GM23338 (cell line): ENCODE results near the gene CPLANE2. TPM values are rescaled to one million over a fixed set of nuclear protein-coding genes. Genes with fewer than 3 reads are reported as not detected.

ENCODE experiments used
- CREB1 ChIP-seq: fragments of 250-450 bp; sonication (Bioruptor Pico); IDR thresholded peaks from 2 replicates; pipeline ENCODE4 v1.5.0; 2020; ENCODE audit warnings: low read depth, mild to moderate bottlenecking, moderate library complexity
- EZH2 ChIP-seq: fragments of 200-600 bp; sonication (generic); IDR thresholded peaks from one replicate; pipeline ENCODE4 v1.8.0; 2017; ENCODE audit warnings: antibody characterized with exemption, mild to moderate bottlenecking, low read depth; ENCODE audit not compliant: unreplicated experiment
- JUNB ChIP-seq: IDR thresholded peaks from one replicate; pipeline ENCODE4 v1.6.1; 2016; ENCODE audit warnings: antibody characterized with exemption; ENCODE audit not compliant: unreplicated experiment
- POLR2AphosphoS5 ChIP-seq: IDR thresholded peaks from 2 replicates; pipeline ENCODE4 v1.6.1; 2016; ENCODE audit warnings: antibody characterized with exemption, low read depth
- STAT1 ChIP-seq: IDR thresholded peaks from one replicate; pipeline ENCODE4 v1.6.1; 2016; ENCODE audit warnings: antibody characterized with exemption; ENCODE audit not compliant: unreplicated experiment
- ZNF331 ChIP-seq: fragments of 250-450 bp; sonication (Bioruptor Pico); IDR thresholded peaks from 2 replicates; pipeline ENCODE4 v1.5.0; 2020; ENCODE audit warnings: low read depth, mild to moderate bottlenecking, moderate library complexity
- polyA plus RNA-seq: library from polyadenylated mRNA; unstranded; fragments of >200 nt; fragmentation: Nextera tagmentation; extraction: Ambion mirVana; gene quantifications from 2 replicates; pipeline ENCODE4 v1.2.1, GENCODE V29; 2016
- total RNA-seq: library from RNA; depleted of rRNA; stranded (reverse); fragments of >200 nt; shearing (Covaris generic); gene quantifications from 2 replicates; pipeline ENCODE4 v1.2.3, GENCODE V29; 2014
- TF ChIP-seq, protein P1 (sequence below): fragments of 250-450 bp; sonication (Bioruptor Pico); IDR thresholded peaks from 2 replicates; pipeline ENCODE4 v1.5.0; 2020; ENCODE audit warnings: mild to moderate bottlenecking, moderate library complexity
- TF ChIP-seq, protein P2 (sequence below): IDR thresholded peaks from 2 replicates; pipeline ENCODE4 v1.6.1; 2016; ENCODE audit warnings: antibody characterized with exemption

CPLANE2 gene
- total and polyA plus RNA-seq, 2 experiments from 2014 or later, result 0.44 to 1.8 TPM

DNA sequence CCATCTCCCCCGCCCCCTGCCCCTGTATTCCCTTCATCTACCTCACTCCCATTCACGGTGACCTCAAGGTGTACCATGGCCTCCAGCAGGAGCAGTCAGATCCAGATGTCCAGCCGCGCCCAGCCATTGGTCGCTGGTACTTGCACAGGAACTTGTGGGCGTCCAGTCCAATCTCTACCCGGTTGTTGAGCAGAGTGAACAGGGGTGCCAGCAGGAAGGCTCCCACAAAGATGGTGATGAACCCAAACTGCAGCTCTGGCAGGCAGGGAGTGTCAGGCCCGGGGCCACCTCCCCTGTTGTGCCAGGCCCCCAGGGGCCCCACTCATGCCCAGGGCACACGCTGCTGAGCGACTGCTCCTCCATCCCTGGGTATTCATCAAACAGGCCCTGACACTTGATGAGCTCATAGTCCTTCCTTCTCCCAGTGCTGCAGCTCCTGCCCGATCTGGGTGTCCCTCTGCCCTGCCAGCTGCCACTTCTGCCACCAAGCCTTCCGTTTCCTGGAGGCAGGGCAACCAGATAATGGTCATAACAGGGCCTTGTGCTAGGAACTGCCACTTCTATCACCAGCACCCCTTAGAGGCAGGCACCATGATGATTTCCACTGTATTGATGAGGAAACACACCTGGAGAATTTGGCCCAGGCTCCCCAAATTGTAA is 18.8 kb downstream of the CPLANE2 start (continued):
- TF ChIP-seq, protein P1, sequence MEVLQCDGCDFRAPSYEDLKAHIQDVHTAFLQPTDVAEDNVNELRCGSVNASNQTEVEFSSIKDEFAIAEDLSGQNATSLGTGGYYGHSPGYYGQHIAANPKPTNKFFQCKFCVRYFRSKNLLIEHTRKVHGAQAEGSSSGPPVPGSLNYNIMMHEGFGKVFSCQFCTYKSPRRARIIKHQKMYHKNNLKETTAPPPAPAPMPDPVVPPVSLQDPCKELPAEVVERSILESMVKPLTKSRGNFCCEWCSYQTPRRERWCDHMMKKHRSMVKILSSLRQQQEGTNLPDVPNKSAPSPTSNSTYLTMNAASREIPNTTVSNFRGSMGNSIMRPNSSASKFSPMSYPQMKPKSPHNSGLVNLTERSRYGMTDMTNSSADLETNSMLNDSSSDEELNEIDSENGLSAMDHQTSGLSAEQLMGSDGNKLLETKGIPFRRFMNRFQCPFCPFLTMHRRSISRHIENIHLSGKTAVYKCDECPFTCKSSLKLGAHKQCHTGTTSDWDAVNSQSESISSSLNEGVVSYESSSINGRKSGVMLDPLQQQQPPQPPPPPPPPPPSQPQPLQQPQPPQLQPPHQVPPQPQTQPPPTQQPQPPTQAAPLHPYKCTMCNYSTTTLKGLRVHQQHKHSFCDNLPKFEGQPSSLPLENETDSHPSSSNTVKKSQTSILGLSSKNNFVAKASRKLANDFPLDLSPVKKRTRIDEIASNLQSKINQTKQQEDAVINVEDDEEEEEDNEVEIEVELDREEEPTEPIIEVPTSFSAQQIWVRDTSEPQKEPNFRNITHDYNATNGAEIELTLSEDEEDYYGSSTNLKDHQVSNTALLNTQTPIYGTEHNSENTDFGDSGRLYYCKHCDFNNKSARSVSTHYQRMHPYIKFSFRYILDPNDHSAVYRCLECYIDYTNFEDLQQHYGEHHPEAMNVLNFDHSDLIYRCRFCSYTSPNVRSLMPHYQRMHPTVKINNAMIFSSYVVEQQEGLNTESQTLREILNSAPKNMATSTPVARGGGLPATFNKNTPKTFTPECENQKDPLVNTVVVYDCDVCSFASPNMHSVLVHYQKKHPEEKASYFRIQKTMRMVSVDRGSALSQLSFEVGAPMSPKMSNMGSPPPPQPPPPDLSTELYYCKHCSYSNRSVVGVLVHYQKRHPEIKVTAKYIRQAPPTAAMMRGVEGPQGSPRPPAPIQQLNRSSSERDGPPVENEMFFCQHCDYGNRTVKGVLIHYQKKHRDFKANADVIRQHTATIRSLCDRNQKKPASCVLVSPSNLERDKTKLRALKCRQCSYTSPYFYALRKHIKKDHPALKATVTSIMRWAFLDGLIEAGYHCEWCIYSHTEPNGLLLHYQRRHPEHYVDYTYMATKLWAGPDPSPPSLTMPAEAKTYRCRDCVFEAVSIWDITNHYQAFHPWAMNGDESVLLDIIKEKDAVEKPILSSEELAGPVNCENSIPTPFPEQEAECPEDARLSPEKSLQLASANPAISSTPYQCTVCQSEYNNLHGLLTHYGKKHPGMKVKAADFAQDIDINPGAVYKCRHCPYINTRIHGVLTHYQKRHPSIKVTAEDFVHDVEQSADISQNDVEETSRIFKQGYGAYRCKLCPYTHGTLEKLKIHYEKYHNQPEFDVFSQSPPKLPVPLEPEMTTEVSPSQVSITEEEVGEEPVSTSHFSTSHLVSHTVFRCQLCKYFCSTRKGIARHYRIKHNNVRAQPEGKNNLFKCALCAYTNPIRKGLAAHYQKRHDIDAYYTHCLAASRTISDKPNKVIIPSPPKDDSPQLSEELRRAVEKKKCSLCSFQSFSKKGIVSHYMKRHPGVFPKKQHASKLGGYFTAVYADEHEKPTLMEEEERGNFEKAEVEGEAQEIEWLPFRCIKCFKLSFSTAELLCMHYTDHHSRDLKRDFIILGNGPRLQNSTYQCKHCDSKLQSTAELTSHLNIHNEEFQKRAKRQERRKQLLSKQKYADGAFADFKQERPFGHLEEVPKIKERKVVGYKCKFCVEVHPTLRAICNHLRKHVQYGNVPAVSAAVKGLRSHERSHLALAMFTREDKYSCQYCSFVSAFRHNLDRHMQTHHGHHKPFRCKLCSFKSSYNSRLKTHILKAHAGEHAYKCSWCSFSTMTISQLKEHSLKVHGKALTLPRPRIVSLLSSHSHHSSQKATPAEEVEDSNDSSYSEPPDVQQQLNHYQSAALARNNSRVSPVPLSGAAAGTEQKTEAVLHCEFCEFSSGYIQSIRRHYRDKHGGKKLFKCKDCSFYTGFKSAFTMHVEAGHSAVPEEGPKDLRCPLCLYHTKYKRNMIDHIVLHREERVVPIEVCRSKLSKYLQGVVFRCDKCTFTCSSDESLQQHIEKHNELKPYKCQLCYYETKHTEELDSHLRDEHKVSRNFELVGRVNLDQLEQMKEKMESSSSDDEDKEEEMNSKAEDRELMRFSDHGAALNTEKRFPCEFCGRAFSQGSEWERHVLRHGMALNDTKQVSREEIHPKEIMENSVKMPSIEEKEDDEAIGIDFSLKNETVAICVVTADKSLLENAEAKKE (CRISPR knock-in tag), result no peak
- TF ChIP-seq POLR2AphosphoS5, result no peak
- no peak for TF ChIP-seq STAT1
- TF ChIP-seq JUNB, result no peak
- TF ChIP-seq, protein P2, sequence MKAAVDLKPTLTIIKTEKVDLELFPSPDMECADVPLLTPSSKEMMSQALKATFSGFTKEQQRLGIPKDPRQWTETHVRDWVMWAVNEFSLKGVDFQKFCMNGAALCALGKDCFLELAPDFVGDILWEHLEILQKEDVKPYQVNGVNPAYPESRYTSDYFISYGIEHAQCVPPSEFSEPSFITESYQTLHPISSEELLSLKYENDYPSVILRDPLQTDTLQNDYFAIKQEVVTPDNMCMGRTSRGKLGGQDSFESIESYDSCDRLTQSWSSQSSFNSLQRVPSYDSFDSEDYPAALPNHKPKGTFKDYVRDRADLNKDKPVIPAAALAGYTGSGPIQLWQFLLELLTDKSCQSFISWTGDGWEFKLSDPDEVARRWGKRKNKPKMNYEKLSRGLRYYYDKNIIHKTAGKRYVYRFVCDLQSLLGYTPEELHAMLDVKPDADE, result no peak
- TF ChIP-seq EZH2, result no peak
- TF ChIP-seq CREB1 (CRISPR knock-in tag), result no peak
- TF ChIP-seq ZNF331, result no peak
